Right lobe of liver (tissue), 6 donors: ENCODE data around the gene CELF2. TPM values are rescaled to one million over a fixed set of nuclear protein-coding genes. Genes with fewer than 3 reads are reported as not detected.

Experiments
- ATAC-seq, 4 donors: fragments of 200-7000 bp; cut with Tn5 transposase; one replicate each; pipeline ENCODE4 v1.9.1; 2020; ENCODE audit warnings: mild to moderate bottlenecking in 4 of 4, moderate library complexity in 4 of 4
- DNase-seq, 3 donors: peaks; one replicate each; pipeline ENCODE4 v3.0.0-alpha.2; 2020
- H3K27ac ChIP-seq, 3 donors: fragments of 200-600 bp; one replicate each; pipeline ENCODE4 v1.8.0; 2022
- H3K27me3 ChIP-seq, 2 donors: fragments of 200-600 bp; one replicate each; pipeline ENCODE4 v1.8.0; 2022
- H3K36me3 ChIP-seq, 4 donors: fragments of 200-600 bp; sonication (generic) in 1 of 4; one replicate each; pipeline versions ENCODE4 v1.5.1 to v1.8.0; 2017 to 2022; ENCODE audit warnings: control low read depth in 1 of 4
- H3K4me1 ChIP-seq, 4 donors: fragments of 200-600 bp; sonication (generic) in 1 of 4; one replicate each; pipeline versions ENCODE4 v1.5.1 to v1.8.0; 2017 to 2022; ENCODE audit warnings: control low read depth in 1 of 4
- H3K4me3 ChIP-seq, 3 donors: fragments of 200-600 bp; one replicate each; pipeline ENCODE4 v1.8.0; 2022
- H3K9me3 ChIP-seq, 4 donors: fragments of 200-600 bp; sonication (generic) in 1 of 4; one replicate each; pipeline versions ENCODE4 v1.5.1 to v1.8.0; 2017 to 2022; ENCODE audit warnings: control low read depth in 1 of 4
- POLR2A ChIP-seq: fragments of 450-650 bp; IDR thresholded peaks from one replicate; pipeline ENCODE4 v1.6.1; 2017; ENCODE audit warnings: antibody characterized with exemption, mild to moderate bottlenecking
- WGBS: methylation state at CpG from one replicate; pipeline ENCODE4 v1.1.6; 2018; ENCODE audit warnings: low coverage, low lambda C conversion rate; ENCODE audit not compliant: insufficient coverage; ENCODE audit errors: missing lambda C conversion rate; 5-methylcytosine and 5-hydroxymethylcytosine counted together
- intact Hi-C, 2 donors: fragments of 100-400 bp; cut with DNase I; formaldehyde crosslinking; loops; one replicate each; pipeline versions ENCODE4 v1.11.2 to v1.14.1; 2022
- total RNA-seq, 6 experiments: library from RNA; depleted of rRNA in 2 of 6; stranded (reverse); fragments of >200 nt in 2 of 6; fragmentation: NEBNext Ultra II Directional in 3 of 6; extraction: Animal tissue kit (Norgen Biotek cat#: 25700) in 3 of 6; gene quantifications; one replicate each; pipeline versions ENCODE4 v1.1.0 to v1.2.4, GENCODE V29; 2016 to 2023
- TF ChIP-seq, protein P1 (sequence below), 4 donors: fragments of 200-600 bp in 3 of 4; fragments of 450-650 bp in 1 of 4; IDR thresholded peaks; one replicate each; pipeline versions ENCODE4 v1.5.1 to v1.8.0; 2016 to 2022; ENCODE audit warnings: antibody characterized with exemption in 4 of 4, mild to moderate bottlenecking in 2 of 4
- donor health status: DM: no; HTN: yes; CAD: no.
- donor health status: DM: no; HTN: no; CAD: no.
- donor health status: DM: no; HTN: no; CAD: no.
- donor health status: DM: no; HTN: yes; CAD: no.
- donor health status: DM: no; HTN: yes; CAD: no.

Gene CELF2
- total RNA-seq, 6 experiments from 2014 or later, result 2.4 to 6.2 (median 3.7) TPM

- intact Hi-C loops, result no loop called here
- H3K27ac ChIP-seq, result no peak overlapping the region
- no peaks in the 10 kb centered on the region for H3K9me3 ChIP-seq
- H3K27me3 ChIP-seq, result no peaks in the 10 kb centered on the region
- DNase-seq, result no peak
- no peaks in the 10 kb centered on the region for H3K36me3 ChIP-seq
- H3K4me1 ChIP-seq, result no peaks in the 10 kb centered on the region
- 49% methylated on average over 2 of the region's 2 CpGs for WGBS
- H3K4me3 ChIP-seq, result no peak overlapping the region
- TF ChIP-seq POLR2A, result no peak
- TF ChIP-seq, protein P1, sequence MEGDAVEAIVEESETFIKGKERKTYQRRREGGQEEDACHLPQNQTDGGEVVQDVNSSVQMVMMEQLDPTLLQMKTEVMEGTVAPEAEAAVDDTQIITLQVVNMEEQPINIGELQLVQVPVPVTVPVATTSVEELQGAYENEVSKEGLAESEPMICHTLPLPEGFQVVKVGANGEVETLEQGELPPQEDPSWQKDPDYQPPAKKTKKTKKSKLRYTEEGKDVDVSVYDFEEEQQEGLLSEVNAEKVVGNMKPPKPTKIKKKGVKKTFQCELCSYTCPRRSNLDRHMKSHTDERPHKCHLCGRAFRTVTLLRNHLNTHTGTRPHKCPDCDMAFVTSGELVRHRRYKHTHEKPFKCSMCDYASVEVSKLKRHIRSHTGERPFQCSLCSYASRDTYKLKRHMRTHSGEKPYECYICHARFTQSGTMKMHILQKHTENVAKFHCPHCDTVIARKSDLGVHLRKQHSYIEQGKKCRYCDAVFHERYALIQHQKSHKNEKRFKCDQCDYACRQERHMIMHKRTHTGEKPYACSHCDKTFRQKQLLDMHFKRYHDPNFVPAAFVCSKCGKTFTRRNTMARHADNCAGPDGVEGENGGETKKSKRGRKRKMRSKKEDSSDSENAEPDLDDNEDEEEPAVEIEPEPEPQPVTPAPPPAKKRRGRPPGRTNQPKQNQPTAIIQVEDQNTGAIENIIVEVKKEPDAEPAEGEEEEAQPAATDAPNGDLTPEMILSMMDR (IDR thresholded peaks at IDR 0.05), result no peak
- no peak for ATAC-seq
Measured at GRCh38 chr10:11311027-11311426, 293.4 kb downstream of the CELF2 start.

DNA sequence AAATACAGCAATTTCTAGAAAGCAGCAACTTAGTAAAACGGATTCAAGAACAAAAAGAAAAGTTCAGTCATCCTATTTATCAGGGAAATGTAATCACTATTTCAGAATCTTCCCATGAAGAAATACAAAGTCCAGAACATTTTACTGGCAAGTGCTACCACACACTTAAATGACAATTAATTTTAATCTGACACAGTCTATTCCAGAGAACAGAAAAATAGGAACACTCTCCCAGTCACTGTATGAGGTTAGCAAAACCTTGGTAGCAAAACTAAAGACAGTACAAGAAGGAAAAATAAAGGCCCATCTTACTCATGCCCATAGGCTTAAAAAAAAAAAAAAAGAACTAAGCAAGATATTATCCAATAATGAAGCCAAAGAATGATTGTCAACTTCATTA, 295.8 kb downstream of the CELF2 start:
- Histone ChIP-seq H3K36me3 (no peaks in the 10 kb centered on the region), H3K27ac (no peak overlapping the region), H3K27me3 (no peaks in the 10 kb centered on the region), H3K4me1 (no peaks in the 10 kb centered on the region), H3K4me3 (no peak overlapping the region), H3K9me3 (no peaks in the 10 kb centered on the region)
- intact Hi-C loops, result no loop called here
- WGBS, result 57% methylated on average over 1 of the region's 1 CpG
- DNase-seq (no peak), ATAC-seq (no peak)
- no peak for TF ChIP-seq POLR2A
- TF ChIP-seq, protein P1 (IDR thresholded peaks at IDR 0.05), result no peak

GRCh38 chr10:11317936-11318670, 300.4 kb downstream of the CELF2 start:
- ATAC-seq (no peak), DNase-seq (no peak)
- Histone ChIP-seq H3K9me3 (no peaks in the 10 kb centered on the region), H3K36me3 (no peaks in the 10 kb centered on the region), H3K4me1 (no peaks in the 10 kb centered on the region), H3K27me3 (no peaks in the 10 kb centered on the region), H3K4me3 (no peak overlapping the region), H3K27ac (no peak overlapping the region)
- WGBS, result 43% methylated on average over 4 of the region's 7 CpGs
- intact Hi-C loops, result no loop called here
- no peak for TF ChIP-seq POLR2A
- TF ChIP-seq, protein P1 (IDR thresholded peaks at IDR 0.05), result no peak

DNA sequence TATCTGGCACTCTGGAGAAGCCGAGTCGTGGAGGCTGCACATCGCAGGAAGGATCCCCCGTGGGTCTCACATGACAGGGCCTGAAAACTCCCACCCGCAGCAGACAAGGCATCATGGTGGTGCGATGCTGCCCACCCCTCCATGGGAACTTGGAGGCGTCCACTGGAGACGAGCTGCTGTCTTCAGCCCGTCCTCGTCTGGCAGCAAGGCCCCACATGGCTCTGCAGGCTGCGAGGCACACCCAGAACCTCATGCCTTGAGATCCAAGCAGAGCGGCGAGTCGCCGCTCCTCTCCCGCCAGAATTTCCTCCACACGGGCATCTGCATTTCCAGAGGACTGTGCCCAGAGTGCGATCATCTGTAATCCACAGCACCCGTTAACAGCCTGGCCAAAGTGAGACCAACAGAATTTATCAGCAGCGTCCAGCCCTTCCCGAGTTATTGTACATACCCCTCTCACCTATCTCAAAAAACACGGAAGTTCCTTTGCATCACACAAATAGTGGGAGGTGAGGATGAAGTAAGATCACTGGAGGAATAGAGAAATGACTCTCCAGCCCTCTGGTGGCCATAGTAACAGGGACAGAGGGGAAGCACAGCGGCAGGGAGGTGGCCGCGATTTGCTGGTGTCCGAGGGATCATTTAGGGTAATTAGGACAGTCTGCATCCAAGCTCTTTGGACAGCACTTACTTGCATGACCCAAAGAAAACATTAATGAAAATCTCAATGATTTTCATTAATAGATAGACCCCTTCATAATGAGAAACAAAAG, 301.3 kb downstream of the CELF2 start:
- Histone ChIP-seq H3K9me3 (no peaks in the 10 kb centered on the region), H3K4me1 (no peaks in the 10 kb centered on the region), H3K27me3 (no peaks in the 10 kb centered on the region), H3K27ac (no peak overlapping the region), H3K4me3 (no peak overlapping the region), H3K36me3 (no peaks in the 10 kb centered on the region)
- ATAC-seq (no peak), DNase-seq (no peak)
- no peak for TF ChIP-seq POLR2A
- TF ChIP-seq, protein P1 (IDR thresholded peaks at IDR 0.05), result no peak
- 71% methylated on average over 5 of the region's 26 CpGs for WGBS
- intact Hi-C loops, result no loop called here
